GM18951 (cell line): ENCODE measurements around the gene SNX3.

Experiments used
- POLR2A ChIP-seq: IDR thresholded peaks from 4 replicates; pipeline ENCODE4 v1.6.1; 2011; ENCODE audit warnings: mild to moderate bottlenecking; ENCODE audit not compliant: insufficient read length, insufficient read depth; ENCODE audit errors: extremely low read depth
- in situ Hi-C: fragments of 300-500 bp; cut with MboI; formaldehyde crosslinking; loops from one replicate; pipeline ENCODE4 v1.12.0; 2022; ENCODE audit warnings: low sequenced_read_pairs, mixed read lengths, inconsistent platforms; ENCODE audit not compliant: unreplicated experiment

SNX3 gene

DNA sequence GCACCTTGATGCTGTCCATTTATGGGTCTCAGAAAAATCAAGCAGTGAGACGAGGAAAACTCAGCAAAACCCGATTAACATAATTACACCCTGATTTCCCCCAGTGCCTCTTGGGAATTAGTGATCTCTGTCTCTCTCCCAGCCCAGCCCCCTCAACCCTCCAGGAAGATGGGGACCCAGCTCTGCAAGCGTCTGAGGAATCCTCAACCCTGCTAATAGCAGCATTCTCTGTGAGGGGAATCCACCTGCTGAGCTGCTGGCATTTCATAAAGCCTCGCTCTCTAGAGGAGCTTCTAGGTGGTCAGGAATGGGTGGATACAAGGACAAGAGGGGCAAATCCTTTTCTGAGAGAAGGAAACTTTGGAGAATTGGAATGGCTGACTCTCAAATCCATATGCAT, 81.1 kb downstream of the SNX3 start:
- no peak for TF ChIP-seq POLR2A
- in situ Hi-C loops = loop anchor here (10.0 kb wide), 1 partner anchor 65 kb away; no protein-coding TSS in a partner anchor

DNA sequence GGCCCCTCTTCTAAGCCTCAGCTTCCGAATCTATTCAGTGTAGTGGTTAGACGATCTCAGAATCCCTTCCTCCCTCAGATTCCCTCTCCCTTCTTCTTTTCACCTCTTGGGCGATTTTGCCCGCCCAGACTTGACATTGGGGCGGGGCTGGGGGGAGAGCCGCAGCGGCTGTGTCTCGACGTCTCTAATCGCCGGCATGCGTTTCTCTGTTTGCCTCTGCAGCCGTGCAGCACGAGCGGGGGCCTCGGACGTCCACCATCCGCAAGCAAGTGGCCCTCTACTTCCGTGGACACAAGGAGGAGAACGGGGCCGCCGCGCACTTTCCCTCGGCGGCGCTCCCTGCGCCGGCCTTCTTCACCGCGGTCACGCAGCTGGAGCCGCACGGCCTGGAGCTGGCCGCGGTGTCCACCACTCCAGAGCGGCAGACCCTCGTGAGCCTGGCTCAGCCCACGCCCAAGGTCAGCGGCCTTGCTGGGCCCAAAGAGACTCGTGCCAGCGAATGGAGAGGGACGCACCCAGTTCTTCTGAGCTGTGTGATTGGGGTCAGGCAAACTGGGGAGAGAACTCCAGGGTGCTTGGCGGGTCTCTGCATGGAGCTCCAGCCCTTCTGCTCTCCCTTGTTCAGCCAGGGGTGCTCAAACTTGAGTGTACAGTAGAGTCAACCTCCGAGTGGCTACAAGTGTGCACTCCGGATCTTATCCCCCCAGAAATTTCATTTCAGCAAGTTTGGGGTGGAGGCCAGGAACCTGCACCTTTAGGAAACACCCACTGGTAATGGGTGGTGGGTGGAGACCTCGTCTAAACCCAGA, 84.4 kb downstream of the SNX3 start:
- TF ChIP-seq POLR2A = no peak
- in situ Hi-C loops = loop anchor here (10.0 kb wide), 1 partner anchor 62 kb away; no protein-coding TSS in a partner anchor

DNA sequence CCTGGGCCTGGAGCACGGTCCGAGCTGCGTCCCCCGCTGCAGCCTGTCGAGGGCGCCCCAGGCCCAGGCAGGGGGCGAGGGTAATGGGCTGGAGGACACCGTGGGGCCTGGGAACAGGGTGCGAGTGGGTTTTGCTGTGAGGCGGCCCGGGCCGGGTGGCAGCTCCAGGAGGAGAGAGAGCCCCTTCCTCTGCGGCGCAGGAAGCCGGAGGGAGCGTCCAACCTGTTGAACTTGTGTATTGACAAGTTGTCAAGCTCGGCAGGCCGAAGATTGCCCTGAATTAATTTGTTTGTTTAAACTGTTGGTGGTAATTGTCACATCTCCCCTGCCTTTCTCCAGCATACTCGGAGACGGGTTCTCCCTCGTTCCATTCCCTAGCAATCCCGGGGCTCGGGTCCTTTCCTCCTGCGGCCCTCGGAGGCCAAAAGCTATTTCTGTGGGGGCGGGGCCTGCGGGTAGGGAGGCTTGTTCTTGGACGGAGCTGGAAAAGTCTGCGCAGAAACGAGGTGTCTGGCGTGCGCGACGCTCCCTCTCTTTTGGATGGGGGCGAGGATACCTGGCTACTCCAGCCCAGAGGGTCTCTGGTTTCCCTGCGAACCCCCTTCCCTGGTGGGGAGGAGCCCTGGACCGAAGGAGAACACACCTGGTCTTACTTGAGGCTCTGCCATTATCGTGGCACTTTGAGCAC, 85.1 kb downstream of the SNX3 start:
- TF ChIP-seq POLR2A = no peak
- in situ Hi-C loops = loop anchor here (10.0 kb wide), 1 partner anchor 61 kb away; no protein-coding TSS in a partner anchor

DNA sequence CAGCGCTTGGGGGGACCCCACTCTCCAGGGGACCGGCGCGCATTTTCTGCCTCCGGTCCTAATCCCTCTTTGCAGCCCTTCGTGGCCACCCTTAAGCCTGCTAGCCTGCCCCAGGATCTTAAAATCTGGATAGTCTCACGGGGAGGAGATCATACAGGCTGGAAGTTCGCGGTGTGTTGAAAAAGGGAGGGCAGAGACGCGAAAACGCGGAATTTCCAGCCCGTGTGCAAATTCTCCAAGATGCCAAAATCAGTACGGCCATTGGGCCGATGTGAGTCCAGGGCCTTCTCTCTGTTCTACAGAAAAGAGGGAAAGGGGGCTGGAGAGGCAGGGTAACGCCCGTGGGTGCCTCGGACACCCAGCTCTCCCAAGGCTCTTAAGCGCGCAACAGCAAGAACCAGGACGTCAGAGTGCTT, 85.7 kb downstream of the SNX3 start:
- in situ Hi-C loops = loop anchor here (10.0 kb wide), 1 partner anchor 60 kb away; no protein-coding TSS in a partner anchor
- TF ChIP-seq POLR2A = no peak

DNA sequence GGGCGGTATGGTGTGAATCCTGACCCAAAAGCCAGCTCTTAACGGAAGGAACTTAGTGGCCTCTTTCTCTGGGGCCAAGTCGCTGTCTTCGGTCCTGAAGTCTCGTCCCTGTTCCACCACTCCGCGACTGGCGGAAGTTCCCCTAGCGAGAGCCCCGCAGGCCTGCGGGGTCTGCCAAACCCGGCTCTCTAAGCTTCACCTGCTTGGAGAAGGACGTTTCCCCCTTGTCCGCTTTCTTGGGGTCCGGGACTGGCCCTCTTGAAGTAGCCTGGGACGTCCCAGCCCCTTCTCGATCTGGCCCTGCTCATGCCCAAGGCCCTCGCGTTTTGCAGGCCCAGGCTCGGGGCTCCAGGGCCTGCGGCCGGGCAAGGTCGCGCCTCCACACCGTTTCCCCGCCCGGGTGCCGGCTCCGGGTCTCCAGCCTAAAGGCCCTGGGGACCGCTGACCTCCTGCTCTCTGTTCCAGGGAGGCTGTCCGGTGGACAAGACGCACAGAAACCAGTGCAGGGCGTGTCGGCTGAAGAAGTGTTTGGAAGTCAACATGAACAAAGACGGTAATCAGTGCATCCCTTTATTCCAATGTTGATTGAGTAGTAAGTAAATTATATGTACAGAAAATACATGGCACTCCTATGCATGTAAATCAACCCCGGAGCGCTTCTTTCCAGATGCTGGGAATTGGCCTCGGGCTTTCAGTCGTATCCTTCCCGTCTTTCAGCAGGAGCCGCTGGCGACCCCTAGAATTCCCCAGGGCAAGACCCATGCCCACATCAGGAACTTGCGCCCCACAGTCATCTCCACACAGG, 86.3 kb downstream of the SNX3 start:
- TF ChIP-seq POLR2A = no peak
- in situ Hi-C loops = loop anchor here (10.0 kb wide), 1 partner anchor 60 kb away; no protein-coding TSS in a partner anchor

DNA sequence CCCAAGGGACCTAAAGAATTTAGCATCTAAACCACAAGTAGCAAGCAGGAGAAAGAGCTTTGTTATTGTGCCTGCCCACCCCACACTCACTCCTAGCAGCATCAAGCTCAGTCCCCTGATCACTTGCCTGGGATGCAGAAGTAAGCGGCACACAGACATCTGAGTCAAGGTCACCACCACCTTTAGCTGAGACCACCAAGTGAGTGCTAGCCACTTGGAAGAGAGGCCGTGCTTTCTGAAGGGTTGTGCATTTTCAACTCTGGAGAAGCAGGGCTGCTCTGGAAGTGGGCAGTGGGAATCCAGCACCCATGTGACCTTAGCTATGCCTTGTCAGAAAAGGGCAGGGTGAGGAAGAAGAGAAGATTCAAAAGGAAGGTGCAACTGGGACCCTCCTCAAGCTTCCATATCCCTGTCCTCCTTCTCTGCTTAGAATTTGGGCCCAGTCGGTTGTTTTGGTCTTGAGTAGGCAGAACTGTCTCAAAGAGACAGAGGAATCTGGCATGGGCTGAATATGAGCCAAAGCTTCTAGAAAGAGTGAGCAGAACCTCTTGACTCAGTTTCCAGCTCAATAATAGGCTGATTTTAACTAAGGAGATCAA, 88.8 kb downstream of the SNX3 start:
- in situ Hi-C loops = loop anchor here (10.0 kb wide), 1 partner anchor 57 kb away; no protein-coding TSS in a partner anchor

DNA sequence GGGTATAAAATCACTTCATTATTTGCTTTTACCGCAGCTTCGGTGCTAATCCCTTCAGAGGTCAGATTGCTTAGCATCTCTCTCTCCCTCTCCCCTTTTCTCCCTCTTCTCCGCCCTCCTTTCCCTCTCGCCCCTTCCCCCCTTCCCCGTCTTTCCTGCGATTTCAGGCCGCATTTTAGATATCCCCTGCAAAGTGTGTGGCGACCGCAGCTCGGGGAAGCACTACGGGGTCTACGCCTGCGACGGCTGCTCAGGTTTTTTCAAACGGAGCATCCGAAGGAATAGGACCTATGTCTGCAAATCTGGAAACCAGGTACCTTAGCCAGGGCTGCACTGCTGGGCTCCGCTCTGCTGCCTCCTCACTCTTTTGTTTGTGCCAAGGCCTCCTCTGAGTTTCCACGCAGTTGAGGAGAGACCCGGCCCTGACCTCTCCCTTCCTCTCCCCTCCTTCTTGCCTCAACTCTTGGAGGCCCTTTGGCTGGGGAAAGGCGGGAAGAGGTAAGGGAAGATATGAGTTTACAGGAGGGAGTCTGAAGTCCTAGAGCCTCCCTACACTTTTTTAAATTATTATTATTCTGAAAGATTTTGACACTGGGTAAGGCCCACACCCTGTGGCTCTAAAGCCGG, 89.4 kb downstream of the SNX3 start:
- TF ChIP-seq POLR2A = no peak
- in situ Hi-C loops = loop anchor here (10.0 kb wide), 1 partner anchor 57 kb away; no protein-coding TSS in a partner anchor

More for the DNA sequence above, 88.8 kb downstream of the SNX3 start:
- no peak for TF ChIP-seq POLR2A

DNA sequence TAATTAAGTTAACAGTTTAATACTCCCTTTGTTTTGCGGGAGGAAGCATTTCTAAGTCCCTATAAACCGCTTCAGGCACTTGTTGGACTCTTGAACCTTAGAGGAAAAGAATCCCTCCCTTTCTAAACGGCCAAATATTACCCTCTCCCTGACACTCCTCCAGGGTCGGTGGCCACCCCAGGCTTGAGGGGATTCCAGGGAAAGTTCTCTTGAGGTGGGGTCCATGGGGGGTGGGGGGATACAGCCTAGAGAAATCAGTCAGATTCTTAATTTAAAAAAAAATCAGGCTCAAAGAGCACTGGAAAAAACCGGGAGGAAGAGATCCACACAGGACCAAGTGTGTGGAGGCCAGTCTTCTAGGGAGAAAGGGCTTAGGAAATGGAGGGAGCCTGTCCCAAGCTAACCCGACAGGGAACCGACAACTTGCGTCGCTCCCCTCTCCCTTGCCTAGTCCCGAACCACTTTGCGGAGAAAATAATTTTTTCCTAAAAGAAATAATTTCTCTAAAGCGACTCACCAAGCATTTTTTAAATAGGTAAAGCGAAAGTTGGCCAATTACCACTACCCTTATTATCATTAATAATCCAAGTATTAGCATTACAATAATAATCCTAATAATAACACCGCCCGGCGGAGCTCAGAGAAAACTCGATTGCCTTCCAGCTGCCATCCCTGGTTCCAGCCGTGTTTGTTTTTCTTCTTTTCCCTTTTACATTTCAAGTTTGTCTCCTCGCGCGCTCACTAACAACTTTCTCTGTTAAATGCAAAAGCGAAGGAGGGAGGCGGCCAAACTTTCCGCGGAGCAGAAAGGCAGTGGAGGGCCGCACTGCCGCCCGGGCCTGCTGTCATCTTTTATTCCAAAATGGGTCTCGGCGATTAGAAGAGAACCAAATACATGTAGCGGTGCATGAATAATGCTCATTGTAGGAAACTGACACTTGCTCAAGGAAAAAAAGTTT, 90.2 kb downstream of the SNX3 start:
- in situ Hi-C loops = loop anchor here (10.0 kb wide), 1 partner anchor 56 kb away; no protein-coding TSS in a partner anchor
- no peak for TF ChIP-seq POLR2A

DNA sequence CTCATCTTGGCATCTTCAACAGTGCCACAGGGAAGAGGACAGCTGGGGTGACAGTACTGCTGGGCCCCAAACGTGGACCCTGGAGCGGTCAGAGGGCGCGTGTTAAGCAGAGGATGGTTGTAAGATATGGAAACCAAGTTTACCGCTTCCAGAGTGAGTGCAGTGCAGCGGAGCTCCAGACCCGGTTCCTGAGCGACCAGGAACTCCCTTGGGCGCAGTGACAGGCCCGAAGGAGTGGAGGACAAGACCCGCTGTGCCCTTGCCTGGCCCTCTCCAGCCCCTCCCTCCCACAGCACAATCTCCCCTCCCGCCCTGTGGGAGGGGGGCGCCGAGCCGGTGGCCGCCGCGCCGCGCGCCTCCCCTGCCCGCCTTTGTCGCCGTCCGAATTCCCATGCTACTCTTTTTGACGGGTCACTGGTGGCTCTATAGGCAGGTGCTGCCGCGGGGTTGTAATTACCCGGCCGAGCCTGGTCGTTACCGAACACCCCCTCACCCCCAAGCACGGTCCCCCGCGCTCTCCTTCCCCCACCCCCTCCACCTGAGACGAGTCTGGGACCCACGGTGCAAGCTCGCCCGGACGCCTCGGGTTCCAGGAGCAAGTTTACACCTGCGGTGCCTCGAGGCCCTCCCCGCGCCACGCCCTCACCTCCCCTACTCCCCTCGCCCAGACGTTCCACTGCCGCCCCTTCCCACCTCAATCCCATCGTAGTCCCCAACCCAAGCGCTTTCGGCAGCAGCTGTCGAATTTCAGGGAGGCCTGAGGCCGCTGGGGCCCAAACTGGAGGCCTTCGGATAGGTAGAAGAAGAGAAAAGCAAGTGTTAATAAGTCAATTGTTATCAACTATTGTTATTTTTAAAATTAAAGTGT, 91.1 kb downstream of the SNX3 start:
- in situ Hi-C loops = loop anchor here (10.0 kb wide), 1 partner anchor 55 kb away; no protein-coding TSS in a partner anchor
- TF ChIP-seq POLR2A = no peak
